ENCODE measurements around the gene OTOP3. TPM values are rescaled to one million over a fixed set of nuclear protein-coding genes. Genes with fewer than 3 reads are reported as not detected.

The OTOP3 gene
- total RNA-seq, 4 donors from 2014 or later: 7.1 to 33.9 (median 24.0) TPM

- Histone ChIP-seq H3K27ac (peak overlapping the region in 3 of 4 donors; percentile 8 to 40 (median 39)), H3K27me3 (peaks cover 0 to 94% (median 19%) of the 10 kb centered on the region in 4 donors), H3K4me3 (peak overlapping the region; percentile 43 to 68 (median 49)), H3K9me3 (no peaks in the 10 kb centered on the region), H3K36me3 (no peaks in the 10 kb centered on the region), H3K4me1 (peaks cover 32 to 68% (median 38%) of the 10 kb centered on the region in 3 donors)
- peak; percentile 63 to 92 (median 80) for TF ChIP-seq CTCF (IDR thresholded peaks at IDR 0.05)
- TF ChIP-seq POLR2A (IDR thresholded peaks at IDR 0.05): no peak
- DNase-seq: no peak
- 6 to 30% methylated on average over 2 to 11 of the region's 59 CpGs for WGBS, 2 donors
- intact Hi-C loops (cut with DNase I): loop anchor here (5.0 kb wide), 1 partner anchor 34 kb away; no protein-coding TSS in a partner anchor
Observed at GRCh38 chr17:74923538-74924249, 12.0 kb upstream of the OTOP3 start.

- Histone ChIP-seq H3K9me3 (no peaks in the 10 kb centered on the region), H3K27ac (peak within 1 kb of the TSS in 3 of 4 donors; percentile 8 to 40 (median 39)), H3K4me3 (peak within 1 kb of the TSS; percentile 43 to 68 (median 49)), H3K4me1 (peaks cover 32 to 75% (median 38%) of the 10 kb centered on the region in 3 donors), H3K27me3 (peaks cover 0 to 90% (median 19%) of the 10 kb centered on the region in 4 donors), H3K36me3 (no peaks in the 10 kb centered on the region)
- no peak for DNase-seq
- TF ChIP-seq CTCF (IDR thresholded peaks at IDR 0.05) (no peak), POLR2A (IDR thresholded peaks at IDR 0.05) (no peak)
- intact Hi-C loops (cut with DNase I): loop anchor here (5.0 kb wide), 1 partner anchor 33 kb away; no protein-coding TSS in a partner anchor
- 0 to 4% methylated on average over 10 to 14 of the region's 54 CpGs for WGBS, 2 donors
Observed at GRCh38 chr17:74924250-74924948, 11.3 kb upstream of the OTOP3 start, which contains the start of gene OTOP2. Gene OTOP2 (plus strand): TSS chr17:74924273. CDS start chr17:74924633, 360 bp downstream.

GRCh38 chr17:74925242-74925641, 10.5 kb upstream of the OTOP3 start:
- WGBS, 2 donors: 77 to 81% methylated on average over 3 of the region's 3 CpGs

GRCh38 chr17:74928786-74929185, 6.9 kb upstream of the OTOP3 start:
- no peak for DNase-seq
- Histone ChIP-seq H3K4me1 (peaks cover 8 to 53% (median 10%) of the 10 kb centered on the region in 3 donors), H3K9me3 (no peaks in the 10 kb centered on the region), H3K27me3 (peaks cover 0 to 80% (median 11%) of the 10 kb centered on the region in 4 donors), H3K4me3 (no peak overlapping the region), H3K27ac (peak overlapping the region in 3 of 4 donors; percentile 39 to 53 (median 51)), H3K36me3 (no peaks in the 10 kb centered on the region)
- intact Hi-C loops (cut with DNase I): no loop called here
- 53% methylated on average over 6 of the region's 6 CpGs; no CpG with 5 or more reads in 1 of the 2 donors for WGBS, 2 donors
- no peak for TF ChIP-seq POLR2A (IDR thresholded peaks at IDR 0.05)
- TF ChIP-seq CTCF (IDR thresholded peaks at IDR 0.05): no peak

More at GRCh38 chr17:74925242-74925641, 10.5 kb upstream of the OTOP3 start:
- no peak for DNase-seq
- Histone ChIP-seq H3K4me3 (no peak overlapping the region), H3K27me3 (peaks cover 0 to 85% (median 19%) of the 10 kb centered on the region in 4 donors), H3K36me3 (no peaks in the 10 kb centered on the region), H3K4me1 (peaks cover 32 to 79% (median 38%) of the 10 kb centered on the region in 3 donors), H3K9me3 (no peaks in the 10 kb centered on the region), H3K27ac (no peak overlapping the region)
- TF ChIP-seq POLR2A (IDR thresholded peaks at IDR 0.05) (no peak), CTCF (IDR thresholded peaks at IDR 0.05) (no peak)
- intact Hi-C loops (cut with DNase I): no loop called here

Data from esophagus squamous epithelium (tissue), 5 donors.